Activated naive CD8-positive, alpha-beta T cell (primary cell): ENCODE results near the gene DUSP16.

Experiments
- H3K27ac Mint-ChIP-seq: one replicate; pipeline ENCODE4 v1.8.0; 2021; ENCODE audit warnings: mixed read lengths
- H3K27me3 Mint-ChIP-seq: one replicate; pipeline ENCODE4 v1.8.0; 2021; ENCODE audit warnings: mixed read lengths
- H3K36me3 Mint-ChIP-seq: one replicate; pipeline ENCODE4 v1.8.0; 2021; ENCODE audit warnings: mixed read lengths
- H3K4me1 Mint-ChIP-seq: one replicate; pipeline ENCODE4 v1.8.0; 2021; ENCODE audit warnings: low read depth, mixed read lengths
- H3K4me3 Mint-ChIP-seq: one replicate; pipeline ENCODE4 v1.8.0; 2021; ENCODE audit warnings: mild to moderate bottlenecking, mixed read lengths
- H3K9me3 Mint-ChIP-seq: one replicate; pipeline ENCODE4 v1.8.0; 2021; ENCODE audit warnings: low read depth, mixed read lengths

DUSP16 gene

DNA sequence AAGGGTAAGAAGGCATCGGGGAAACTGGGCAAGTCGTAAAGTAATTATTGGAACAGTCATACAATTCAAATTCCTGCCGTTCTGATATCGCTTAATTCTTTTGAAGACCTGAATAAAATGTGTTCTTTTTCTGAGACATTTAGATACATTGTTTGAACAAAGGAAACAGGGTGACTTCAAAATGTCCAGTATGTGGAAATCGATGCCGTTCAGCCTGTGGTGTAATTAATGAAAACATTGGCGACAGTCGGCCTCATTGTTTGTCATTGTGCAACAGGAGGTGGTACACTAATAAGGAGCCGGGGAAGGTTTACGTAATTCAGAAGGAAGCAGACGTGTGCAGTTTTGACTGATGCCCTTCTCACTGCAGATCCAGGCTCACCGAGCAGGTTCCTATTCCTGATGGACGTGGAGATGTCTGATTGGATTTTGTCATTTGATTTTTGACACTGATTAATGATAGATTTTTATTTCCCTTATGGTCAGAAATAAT, 113.1 kb downstream of the DUSP16 start:
- Mint-ChIP-seq H3K27ac (no peak overlapping the region), H3K4me3 (no peak overlapping the region), H3K9me3 (no peaks in the 10 kb centered on the region), H3K36me3 (peaks cover 18% of the 10 kb centered on the region), H3K4me1 (peaks cover 19% of the 10 kb centered on the region), H3K27me3 (no peaks in the 10 kb centered on the region)

DNA sequence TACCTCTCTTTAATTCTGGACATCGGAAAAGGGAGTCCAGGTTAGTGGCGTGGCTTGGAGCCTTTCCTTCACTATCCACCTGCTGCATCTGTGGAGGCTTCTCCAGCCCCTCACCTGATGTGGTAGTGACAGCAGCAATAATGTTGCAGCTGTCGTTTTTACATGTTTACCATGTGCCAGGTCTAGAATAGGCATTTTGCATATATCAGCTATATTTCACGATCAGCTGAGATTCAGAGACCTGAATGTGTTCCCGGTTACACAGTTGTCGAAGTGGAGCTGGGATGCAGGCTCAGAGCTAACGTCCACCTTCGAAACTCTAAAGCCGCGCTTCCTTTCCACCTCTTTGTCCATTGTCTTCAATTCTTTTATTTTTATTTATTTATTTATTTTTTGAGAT, 114.8 kb downstream of the DUSP16 start:
- no peaks in the 10 kb centered on the region for H3K9me3 Mint-ChIP-seq
- H3K4me1 Mint-ChIP-seq, result peaks cover 34% of the 10 kb centered on the region
- H3K27me3 Mint-ChIP-seq, result no peaks in the 10 kb centered on the region
- no peak overlapping the region for H3K4me3 Mint-ChIP-seq
- no peak overlapping the region for H3K27ac Mint-ChIP-seq
- H3K36me3 Mint-ChIP-seq, result peaks cover 19% of the 10 kb centered on the region

DNA sequence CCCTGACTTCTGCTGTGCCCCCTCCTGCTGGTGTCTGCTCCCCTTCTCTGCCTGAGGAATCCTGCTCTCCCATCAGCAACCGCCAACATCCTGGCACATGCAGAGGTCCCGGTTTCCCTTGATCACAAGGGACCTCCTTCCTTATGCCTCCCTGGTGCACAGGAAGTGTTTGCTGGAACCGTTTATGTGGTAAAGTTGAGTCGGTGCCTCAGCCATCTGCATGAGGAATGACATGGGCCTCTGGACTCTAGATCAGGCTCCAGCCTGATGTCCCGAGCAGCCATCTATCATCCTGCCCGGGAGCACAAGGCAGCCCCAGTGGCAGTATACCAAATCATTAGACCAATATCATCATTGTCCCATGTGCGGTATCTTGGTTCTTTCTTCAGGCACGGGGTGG, 115.4 kb downstream of the DUSP16 start:
- Mint-ChIP-seq H3K27me3 (no peaks in the 10 kb centered on the region), H3K4me1 (peaks cover 40% of the 10 kb centered on the region), H3K4me3 (no peak overlapping the region), H3K27ac (peak overlapping the region; percentile 22), H3K36me3 (peaks cover 18% of the 10 kb centered on the region), H3K9me3 (no peaks in the 10 kb centered on the region)

DNA sequence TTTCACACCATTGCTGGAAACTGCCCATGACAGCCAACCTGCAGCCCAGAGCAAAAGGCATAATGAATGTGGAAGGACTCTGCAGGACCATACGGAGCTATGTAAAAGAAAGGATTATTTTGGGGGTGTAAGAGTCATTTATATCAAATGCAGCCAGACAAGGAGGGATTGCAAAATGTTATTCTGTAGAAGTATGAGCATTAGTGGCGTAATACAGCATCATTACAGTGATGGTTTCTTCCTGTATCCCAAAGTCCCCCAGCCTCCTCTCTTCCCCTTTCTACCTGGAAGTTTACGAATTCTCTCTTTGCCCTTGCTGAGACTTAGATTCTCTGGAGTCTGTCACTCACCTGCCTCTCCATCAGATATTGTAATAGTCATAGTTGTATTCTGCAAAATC, 115.9 kb downstream of the DUSP16 start:
- Mint-ChIP-seq H3K36me3 (peaks cover 18% of the 10 kb centered on the region), H3K27ac (peak overlapping the region; percentile 6), H3K27me3 (no peaks in the 10 kb centered on the region), H3K4me1 (peaks cover 44% of the 10 kb centered on the region), H3K9me3 (no peaks in the 10 kb centered on the region), H3K4me3 (no peak overlapping the region)

DNA sequence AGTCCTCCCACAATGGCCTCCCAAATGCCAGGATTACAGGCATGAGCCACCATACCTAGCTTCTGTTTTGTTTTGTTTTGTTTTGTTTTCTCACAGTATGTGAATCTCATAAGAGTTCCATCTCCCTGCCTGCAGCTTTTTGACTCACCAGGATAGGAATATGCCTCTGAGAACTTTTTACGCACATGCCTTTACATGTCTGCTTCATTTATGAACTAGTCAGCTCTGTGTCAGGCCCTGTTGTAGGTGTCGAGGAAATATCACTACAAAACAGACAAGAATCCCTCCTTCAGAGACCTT, 116.8 kb downstream of the DUSP16 start:
- H3K27me3 Mint-ChIP-seq, result no peaks in the 10 kb centered on the region
- H3K36me3 Mint-ChIP-seq, result peaks cover 18% of the 10 kb centered on the region
- H3K27ac Mint-ChIP-seq, result no peak overlapping the region
- no peak overlapping the region for H3K4me3 Mint-ChIP-seq
- H3K4me1 Mint-ChIP-seq, result peaks cover 54% of the 10 kb centered on the region
- no peaks in the 10 kb centered on the region for H3K9me3 Mint-ChIP-seq

DNA sequence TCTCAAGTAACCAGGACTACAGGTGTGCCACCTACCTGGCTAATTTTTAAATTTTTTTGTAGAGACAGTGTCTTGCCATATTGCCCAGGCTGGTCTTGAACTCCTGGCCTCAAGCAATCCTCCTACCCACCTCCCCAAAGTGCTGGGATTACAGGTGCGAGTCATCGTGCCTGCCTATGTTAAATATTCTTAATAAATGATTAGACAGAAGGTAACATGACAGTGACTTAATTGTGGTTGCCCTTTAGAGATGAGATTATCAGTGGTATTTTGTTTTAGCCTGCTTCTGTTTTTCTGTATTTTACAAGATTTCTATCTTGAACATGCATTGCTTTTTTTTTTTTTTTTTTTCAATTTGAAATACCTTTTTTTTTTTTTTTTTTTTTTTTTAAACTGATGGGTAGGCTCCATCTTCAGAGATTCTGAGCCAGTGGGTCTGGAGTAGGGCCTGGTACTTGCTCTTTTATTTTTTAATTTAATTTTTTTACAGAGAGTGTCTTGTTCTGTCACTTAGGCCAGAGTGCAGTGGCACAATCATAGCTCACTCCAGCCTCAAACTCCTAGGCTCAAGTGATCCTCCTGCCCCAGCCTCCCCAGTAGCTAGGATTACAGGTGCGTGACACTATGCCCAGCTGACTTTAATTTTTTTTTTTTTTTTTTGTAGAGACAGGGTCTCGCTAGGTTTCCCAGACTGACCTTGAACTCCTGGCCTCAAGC, 117.3 kb downstream of the DUSP16 start:
- Mint-ChIP-seq H3K9me3 (no peaks in the 10 kb centered on the region), H3K4me3 (no peak overlapping the region), H3K27me3 (no peaks in the 10 kb centered on the region), H3K4me1 (peaks cover 59% of the 10 kb centered on the region), H3K27ac (peak overlapping the region; percentile 41), H3K36me3 (peaks cover 18% of the 10 kb centered on the region)

DNA sequence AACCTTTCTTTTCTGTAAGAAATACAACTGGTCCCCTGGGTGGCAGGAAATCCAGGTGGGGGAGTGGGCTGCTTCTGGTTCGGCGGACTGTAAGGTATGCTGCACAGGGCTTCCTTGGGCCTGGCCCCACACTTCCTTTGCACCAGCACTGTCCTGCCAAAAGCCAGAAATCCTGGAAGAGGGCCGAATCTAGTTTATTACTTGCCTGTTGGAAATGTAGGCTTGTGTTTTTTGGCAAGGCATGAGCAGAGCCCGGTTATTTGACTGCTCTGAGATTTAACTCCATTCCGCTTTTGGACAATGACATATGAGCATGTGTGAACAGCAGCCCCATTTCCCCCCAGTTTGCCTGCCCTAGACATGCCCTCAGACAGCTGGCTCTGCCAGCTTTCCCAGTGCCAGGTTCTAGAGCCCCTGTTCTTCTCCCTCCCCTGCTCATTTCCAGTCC, 119.2 kb downstream of the DUSP16 start:
- Mint-ChIP-seq H3K4me1 (peaks cover 72% of the 10 kb centered on the region), H3K4me3 (no peak overlapping the region), H3K9me3 (no peaks in the 10 kb centered on the region)

DNA sequence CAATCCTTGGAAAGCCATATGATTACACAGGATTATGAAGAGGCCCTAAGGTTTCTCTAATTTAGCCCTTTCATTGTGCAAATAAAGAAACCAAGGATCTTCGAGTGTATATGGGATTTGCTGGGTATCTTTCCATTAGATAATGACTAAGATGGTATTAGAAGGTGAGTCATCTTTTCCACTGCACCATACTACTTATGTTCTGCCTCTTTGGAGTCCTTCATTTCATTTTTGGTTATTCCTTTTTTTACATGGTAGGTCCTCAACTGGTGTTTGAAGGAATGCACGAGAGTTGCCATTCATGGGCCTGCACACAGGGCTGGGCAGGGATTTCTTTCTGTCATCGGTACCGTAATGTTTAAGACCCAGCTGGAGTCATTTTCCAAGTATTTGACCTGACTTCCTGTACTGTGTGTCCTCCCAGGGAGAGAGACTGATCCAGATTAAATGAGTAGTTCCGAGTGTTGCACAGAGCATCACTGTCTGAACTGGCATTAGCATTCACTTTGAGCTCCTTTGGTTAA, 120.1 kb downstream of the DUSP16 start:
- H3K27ac Mint-ChIP-seq, result peak overlapping the region; percentile 98
- H3K9me3 Mint-ChIP-seq, result no peaks in the 10 kb centered on the region
- H3K4me1 Mint-ChIP-seq, result peaks cover 77% of the 10 kb centered on the region
- no peaks in the 10 kb centered on the region for H3K27me3 Mint-ChIP-seq
- H3K36me3 Mint-ChIP-seq, result peaks cover 11% of the 10 kb centered on the region
- peak overlapping the region; percentile 74 for H3K4me3 Mint-ChIP-seq

More for the DNA sequence above, 119.2 kb downstream of the DUSP16 start:
- Mint-ChIP-seq H3K27ac (peak overlapping the region; percentile 98), H3K27me3 (no peaks in the 10 kb centered on the region), H3K36me3 (peaks cover 11% of the 10 kb centered on the region)

DNA sequence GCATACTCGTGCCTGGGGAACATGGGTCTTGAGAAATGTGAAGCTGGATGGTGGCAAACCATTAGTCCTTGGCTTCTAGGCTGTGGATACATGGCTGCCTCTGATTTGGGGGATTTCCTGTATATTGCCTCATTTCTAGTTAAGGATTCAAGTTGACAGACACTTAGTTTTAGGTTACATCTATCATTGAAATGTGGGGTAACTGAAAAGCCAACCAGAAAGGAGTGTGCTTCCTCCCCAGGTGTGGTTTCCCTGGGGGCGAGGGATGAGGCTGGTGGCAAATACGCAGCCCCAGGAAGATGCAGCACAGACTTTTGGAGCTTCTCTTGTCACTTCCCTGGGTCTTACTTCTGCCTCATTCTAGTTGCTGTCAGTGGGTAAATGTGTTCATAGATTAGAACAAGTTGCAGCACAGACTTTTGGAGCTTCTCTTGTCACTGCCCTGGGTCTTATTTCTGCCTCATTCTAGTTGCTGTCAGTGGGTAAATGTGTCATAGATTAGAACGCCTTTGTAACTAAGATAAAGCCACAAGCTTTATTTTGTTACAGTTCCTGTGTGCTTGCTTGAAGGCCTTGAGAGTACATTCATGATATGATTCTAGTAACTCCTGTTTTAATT, 120.7 kb downstream of the DUSP16 start:
- Mint-ChIP-seq H3K4me3 (peak overlapping the region; percentile 74), H3K36me3 (peaks cover 14% of the 10 kb centered on the region), H3K27ac (peak overlapping the region; percentile 98), H3K9me3 (peaks cover 5% of the 10 kb centered on the region), H3K27me3 (no peaks in the 10 kb centered on the region), H3K4me1 (peaks cover 75% of the 10 kb centered on the region)

DNA sequence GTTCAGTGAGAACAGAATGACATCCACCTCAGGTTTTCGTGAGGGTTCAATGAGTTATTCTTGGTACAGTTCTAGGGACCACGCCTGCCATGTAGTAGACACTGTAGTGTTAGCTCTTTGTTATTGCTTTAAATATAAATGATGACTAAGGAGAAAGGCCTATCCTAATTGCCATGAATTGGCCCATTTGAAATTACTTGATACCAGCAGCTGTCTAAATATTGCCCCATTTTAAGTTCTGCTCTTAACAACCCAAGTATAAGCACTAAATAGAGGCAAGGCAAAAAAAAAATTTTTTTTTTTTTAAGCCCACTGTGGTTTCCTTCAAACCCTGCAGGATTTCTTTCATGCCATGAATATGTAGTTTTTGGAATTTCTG, 121.2 kb downstream of the DUSP16 start:
- Mint-ChIP-seq H3K27ac (peak overlapping the region; percentile 98), H3K27me3 (no peaks in the 10 kb centered on the region), H3K4me3 (peak overlapping the region; percentile 74), H3K36me3 (peaks cover 15% of the 10 kb centered on the region), H3K4me1 (peaks cover 71% of the 10 kb centered on the region), H3K9me3 (peaks cover 7% of the 10 kb centered on the region)

DNA sequence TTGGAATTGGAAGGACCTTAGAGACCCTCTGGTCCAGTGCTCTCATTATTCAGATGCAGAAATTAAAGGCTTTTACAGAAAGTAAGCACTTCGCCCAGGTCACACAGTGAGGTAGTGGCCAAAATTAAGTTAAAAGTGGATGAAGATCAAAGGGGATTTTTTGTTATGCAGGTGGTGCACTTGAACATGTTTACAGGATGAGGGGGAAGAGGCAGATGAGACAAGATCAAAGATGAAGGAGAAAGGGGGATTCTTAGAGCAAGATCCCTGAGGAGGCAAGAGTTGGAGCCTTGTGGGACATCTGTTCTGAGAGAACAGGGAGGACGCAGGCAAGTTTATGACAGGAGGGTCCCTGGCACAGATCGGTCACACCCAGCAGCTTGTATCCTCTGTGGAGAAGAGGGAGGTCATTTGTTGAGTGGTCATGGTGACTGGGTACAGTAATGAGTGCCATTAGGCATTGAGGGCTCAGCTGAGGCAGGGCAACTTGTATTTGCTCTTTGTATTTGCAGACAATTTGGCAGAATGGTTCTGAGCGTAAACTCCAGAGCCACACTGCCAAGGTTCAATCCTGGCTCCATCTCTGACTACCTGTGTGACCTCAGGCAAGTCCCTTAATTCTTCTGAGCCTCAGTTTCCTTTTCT, 121.8 kb downstream of the DUSP16 start:
- peak overlapping the region; percentile 74 for H3K4me3 Mint-ChIP-seq
- peak overlapping the region; percentile 98 for H3K27ac Mint-ChIP-seq
- peaks cover 20% of the 10 kb centered on the region for H3K36me3 Mint-ChIP-seq
- peaks cover 69% of the 10 kb centered on the region for H3K4me1 Mint-ChIP-seq
- no peaks in the 10 kb centered on the region for H3K27me3 Mint-ChIP-seq
- peaks cover 7% of the 10 kb centered on the region for H3K9me3 Mint-ChIP-seq

DNA sequence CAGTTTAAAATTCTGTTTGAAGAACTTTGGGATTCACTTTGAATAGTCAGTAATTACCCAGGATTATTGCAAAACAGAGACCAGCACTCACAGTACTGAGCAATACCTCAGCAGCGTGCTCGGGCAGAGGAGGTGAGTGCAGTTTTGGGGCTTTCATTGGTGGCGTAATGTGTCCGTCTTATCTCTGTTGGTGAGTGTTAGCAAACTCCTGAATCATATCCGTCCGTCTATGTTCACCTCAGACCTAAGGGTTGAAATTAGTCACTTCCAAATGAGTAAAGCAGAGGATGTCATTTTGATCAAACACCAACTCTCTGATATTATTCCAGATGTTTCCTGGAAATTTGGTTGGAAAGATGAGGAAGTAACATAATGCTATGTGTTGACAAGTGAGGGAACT, 123.0 kb downstream of the DUSP16 start:
- Mint-ChIP-seq H3K27ac (peak overlapping the region; percentile 98), H3K9me3 (peaks cover 7% of the 10 kb centered on the region), H3K36me3 (peaks cover 20% of the 10 kb centered on the region), H3K4me1 (peaks cover 64% of the 10 kb centered on the region), H3K4me3 (peak overlapping the region; percentile 39), H3K27me3 (no peaks in the 10 kb centered on the region)

DNA sequence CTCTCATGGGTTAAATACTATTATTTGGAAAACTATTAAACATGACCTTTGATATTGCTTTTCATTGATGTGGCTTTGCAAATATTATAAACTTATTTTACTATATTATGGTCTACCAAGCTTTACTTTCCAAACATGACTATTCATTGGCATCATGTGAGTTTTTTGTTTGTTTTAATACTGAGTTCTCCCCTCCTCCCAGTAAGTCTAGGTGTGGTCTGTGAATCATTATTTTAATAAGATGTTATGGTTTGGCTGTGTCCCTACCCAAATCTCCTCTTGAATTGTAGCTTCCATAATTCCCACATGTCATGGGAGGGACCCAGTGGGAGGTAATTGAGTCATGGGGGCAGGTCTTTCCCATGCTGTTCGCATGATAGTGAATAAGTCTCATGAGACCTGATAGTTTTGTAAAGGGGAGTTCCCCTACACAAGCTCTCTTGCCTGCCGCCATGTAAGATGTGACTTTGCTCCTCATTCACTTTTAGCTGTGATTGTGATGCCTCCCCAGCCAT, 125.8 kb downstream of the DUSP16 start:
- no peak overlapping the region for H3K4me3 Mint-ChIP-seq
- H3K27ac Mint-ChIP-seq, result no peak overlapping the region
- peaks cover 7% of the 10 kb centered on the region for H3K9me3 Mint-ChIP-seq
- peaks cover 51% of the 10 kb centered on the region for H3K4me1 Mint-ChIP-seq
- peaks cover 20% of the 10 kb centered on the region for H3K36me3 Mint-ChIP-seq
- no peaks in the 10 kb centered on the region for H3K27me3 Mint-ChIP-seq

DNA sequence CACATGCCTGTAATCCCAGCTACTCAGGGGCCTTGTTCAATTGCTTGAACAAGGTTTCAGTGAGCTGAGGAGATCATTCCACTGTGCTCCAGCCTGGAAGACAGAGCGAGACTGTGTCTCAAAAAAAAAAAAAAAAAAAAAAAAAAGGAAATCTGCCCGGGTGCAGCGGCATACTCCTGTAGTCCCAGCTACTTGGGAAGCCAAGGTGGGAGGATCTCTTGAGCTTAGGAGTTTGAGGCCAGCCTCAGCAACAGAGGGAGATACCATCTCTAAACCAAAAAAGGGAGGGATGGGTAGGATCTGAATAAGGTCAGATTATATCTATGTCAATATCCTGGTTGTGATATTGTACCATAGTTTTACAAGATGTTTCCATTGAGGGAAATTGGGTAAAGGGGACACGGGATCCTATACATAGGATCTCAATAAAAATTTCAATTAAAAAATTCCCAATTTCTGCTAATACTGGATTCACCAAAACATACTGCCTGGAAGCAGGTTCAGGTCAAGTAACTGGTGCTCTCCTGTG, 129.4 kb downstream of the DUSP16 start:
- H3K27ac Mint-ChIP-seq, result no peak overlapping the region
- H3K4me1 Mint-ChIP-seq, result peaks cover 36% of the 10 kb centered on the region
- no peak overlapping the region for H3K4me3 Mint-ChIP-seq
- peaks cover 7% of the 10 kb centered on the region for H3K9me3 Mint-ChIP-seq
- peaks cover 21% of the 10 kb centered on the region for H3K36me3 Mint-ChIP-seq
- H3K27me3 Mint-ChIP-seq, result no peaks in the 10 kb centered on the region

DNA sequence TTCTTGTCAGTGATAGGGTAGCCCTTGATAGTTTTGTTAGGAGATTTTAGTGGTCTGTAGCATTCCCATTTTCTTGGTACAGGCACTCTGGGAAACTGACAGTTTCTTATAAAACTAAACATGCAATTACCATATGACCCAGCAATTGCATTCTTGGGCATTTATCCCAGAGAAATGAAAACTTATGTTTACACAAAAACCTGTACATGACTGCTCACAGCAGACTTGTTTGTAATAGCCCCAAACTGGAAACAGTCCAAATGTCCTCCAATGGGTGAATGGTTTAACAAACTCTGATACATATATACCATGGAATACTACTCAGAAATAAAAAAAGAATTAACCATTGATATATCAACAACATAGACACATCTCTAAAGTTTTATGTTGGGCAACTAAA, 130.3 kb downstream of the DUSP16 start:
- H3K4me3 Mint-ChIP-seq, result no peak overlapping the region
- peaks cover 7% of the 10 kb centered on the region for H3K9me3 Mint-ChIP-seq
- peaks cover 20% of the 10 kb centered on the region for H3K36me3 Mint-ChIP-seq
- peaks cover 35% of the 10 kb centered on the region for H3K4me1 Mint-ChIP-seq
- no peaks in the 10 kb centered on the region for H3K27me3 Mint-ChIP-seq
- H3K27ac Mint-ChIP-seq, result no peak overlapping the region
